ENCODE measurements around the gene TYMP. TPM values are rescaled to one million over a fixed set of nuclear protein-coding genes. Genes with fewer than 3 reads are reported as not detected.
A peak's percentile ranks its signal among the peaks of the same experiment; 100 is the strongest.

Gene TYMP
- total and polyA plus RNA-seq, 10 of the 15 experiments (the other 5 are each of a cell fraction or from before 2014, with no cell fraction given): 0.42 to 57.8 (median 24.6) TPM

DNA sequence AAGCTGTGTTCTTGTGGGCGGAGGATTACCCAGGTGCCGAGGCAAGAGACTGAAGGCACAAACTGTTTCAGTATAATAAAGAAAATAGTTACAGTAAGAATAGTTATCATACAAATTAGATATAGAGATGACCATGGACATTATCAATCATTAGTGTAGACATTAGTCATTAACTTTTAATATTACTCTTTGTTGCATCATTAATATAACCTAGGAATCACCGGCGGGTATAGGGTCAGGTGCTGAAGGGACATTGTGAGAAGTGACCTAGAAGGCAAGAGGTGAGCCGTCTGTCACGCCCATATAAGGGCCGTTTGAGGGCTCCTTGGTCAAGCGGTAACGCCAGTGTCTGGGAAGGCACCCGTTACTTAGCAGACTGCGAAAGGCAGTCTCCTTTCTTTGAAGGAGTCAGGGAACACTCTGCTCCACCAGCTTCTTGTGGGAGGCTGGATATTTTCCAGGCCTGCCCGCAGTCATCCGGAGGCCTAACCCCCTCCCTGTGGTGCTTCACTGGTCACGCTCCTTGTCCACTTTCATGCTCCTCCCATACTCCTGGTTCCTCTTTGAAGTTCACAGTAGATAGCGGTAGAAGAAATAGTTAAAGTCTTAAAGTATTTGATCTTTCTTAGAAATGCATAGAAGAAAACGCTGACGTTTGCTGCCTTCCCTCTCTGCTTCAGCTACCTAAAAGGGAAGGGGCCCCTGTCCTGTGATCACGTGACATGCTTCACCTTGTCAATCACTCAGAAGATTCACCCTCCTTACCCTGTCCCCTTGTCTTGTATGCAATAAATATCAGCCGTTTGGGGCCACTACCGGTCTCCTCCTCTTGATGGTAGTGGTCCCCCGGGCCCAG, 4.3 kb upstream of the TYMP start (continued):
- TF ChIP-seq NR2F1 (conservative IDR thresholded peaks at IDR 0.05) (peak; percentile 46; the same call in 1 of the 2 replicates), SRF (IDR thresholded peaks at IDR 0.05; ENCODE audit: low read depth in 2 of 2, low read length in 2 of 2) (peak; percentile 54 to 84), SPI1 (IDR thresholded peaks at IDR 0.05; ENCODE audit: borderline replicate concordance, insufficient read depth, low read depth, low read length) (0 out of 2 replicates have a peak, but pooled peaks have one; percentile 18)

DNA sequence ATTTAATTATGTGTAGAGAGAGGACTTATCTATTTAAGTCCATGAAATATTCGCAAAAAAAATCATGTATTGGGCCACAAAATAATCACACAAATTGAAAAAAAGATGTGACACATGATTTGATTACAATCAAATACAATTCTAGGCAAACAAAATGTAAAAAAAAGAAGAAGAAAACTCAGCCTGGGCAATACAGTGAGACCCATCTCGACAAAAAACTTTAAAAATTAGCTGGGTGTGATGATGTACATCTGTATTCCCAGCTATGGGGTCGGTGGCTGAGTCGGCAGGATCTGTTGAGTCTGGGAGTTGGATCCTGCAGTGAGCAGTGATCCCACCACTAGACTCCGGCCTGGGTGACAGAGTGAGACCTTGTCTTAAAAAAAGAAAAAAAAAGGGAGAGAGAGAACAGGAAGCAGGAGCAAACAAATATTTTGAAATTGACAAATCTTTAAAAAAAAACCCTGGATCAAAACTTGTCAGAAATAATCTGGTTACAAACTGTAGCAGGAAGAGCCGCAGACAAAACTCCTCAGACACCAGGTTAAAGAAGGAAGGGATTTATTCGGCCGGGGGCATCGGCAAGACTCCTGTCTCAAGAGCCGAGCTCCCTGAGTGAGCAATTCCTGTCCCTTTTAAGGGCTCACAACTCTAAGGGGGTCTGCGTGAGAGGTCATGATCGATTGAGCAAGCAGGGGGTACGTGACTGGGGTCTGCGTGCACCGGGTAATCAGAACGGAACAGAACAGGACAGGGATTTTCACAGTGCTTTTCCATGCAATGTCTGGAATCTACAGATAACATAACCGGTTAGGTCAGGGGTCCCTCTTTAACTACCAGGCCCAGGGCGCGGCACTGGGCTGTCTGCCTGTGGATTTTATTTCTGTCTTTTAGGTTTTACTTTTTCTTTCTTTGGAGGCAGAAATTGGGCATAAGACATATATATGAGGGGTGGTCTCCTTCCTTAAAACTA, 3.3 kb upstream of the TYMP start:
- ATAC-seq (no peak), FAIRE-seq (no peak), DNase-seq (ENCODE audit: low read depth, low spot score) (no peak)
- no peaks in the 10 kb centered on the region for H3K27me3 ChIP-seq (replicated peaks in 1 of 2; ENCODE audit: control insufficient read depth in 2 of 2, insufficient read depth in 2 of 2, low read length in 1 of 2)
- no TSS peak for BruUV-seq (replicated peaks)
- ChIA-PET CTCF (interaction anchor here (0.6 to 1.6 kb wide), 2 partner anchors 8 to 88 kb away, joined by 4 to 6 read pairs; partner anchors contain the start of gene SCO2), POLR2A (interaction anchor here (1.1 to 10.0 kb wide), 9 partner anchors 6 to 227 kb away, joined by 3 to 232 read pairs (median 8); partner anchors contain the start of genes CHKB, KLHDC7B, LMF2 and NCAPH2), SMC1A (ENCODE audit: uncharacterized antibody, unreplicated experiment) (interaction anchor here (1.1 to 3.3 kb wide), 3 partner anchors 8 to 88 kb away, joined by 4 to 18 read pairs (median 13); partner anchors contain the start of gene SCO2), RAD21 (ENCODE audit: unreplicated experiment) (interaction anchor here (0.7 to 2.6 kb wide), 7 partner anchors 8 to 88 kb away, joined by 3 to 9 read pairs (median 4); partner anchors contain the start of gene KLHDC7B)
- peak overlapping the region; percentile 100 for H3K9ac ChIP-seq (ENCODE audit: control insufficient read depth, insufficient read depth, low read length)
- in situ Hi-C loops (cut with MboI) (loop anchor here (10.0 kb wide), 1 partner anchor 568 kb away; the partner anchor contains the start of gene PIM3), intact Hi-C loops (cut with micrococcal nuclease; ENCODE audit: unreplicated experiment) (no loop called here)
- WGBS (ENCODE audit: insufficient coverage, insufficient replicate concordance, low lambda C conversion rate, missing lambda C conversion rate): 94% methylated on average over 19 of the region's 19 CpGs
- H3K79me2 ChIP-seq (ENCODE audit: control insufficient read depth, insufficient read depth, low read length): peaks cover 48% of the 10 kb centered on the region
- no peaks in the 10 kb centered on the region; a peak in 2 of 4 replicates for H3K36me3 ChIP-seq (ENCODE audit: control insufficient read depth in 2 of 2, insufficient read depth in 2 of 2, low read length in 1 of 2)
- peak overlapping the region; percentile 100 for H3K27ac ChIP-seq (ENCODE audit: control insufficient read depth, insufficient read depth)
- H3K4me2 ChIP-seq (ENCODE audit: control insufficient read depth, insufficient read depth): peak overlapping the region; percentile 71
- no peak overlapping the region for H2AFZ ChIP-seq (ENCODE audit: control insufficient read depth, low read depth, low read length)
- no peak for TF ChIP-seq CEBPB (IDR thresholded peaks at IDR 0.05; ENCODE audit: borderline replicate concordance in 1 of 2, low read depth in 2 of 2, low read length in 2 of 2)
- TF ChIP-seq, protein P1, sequence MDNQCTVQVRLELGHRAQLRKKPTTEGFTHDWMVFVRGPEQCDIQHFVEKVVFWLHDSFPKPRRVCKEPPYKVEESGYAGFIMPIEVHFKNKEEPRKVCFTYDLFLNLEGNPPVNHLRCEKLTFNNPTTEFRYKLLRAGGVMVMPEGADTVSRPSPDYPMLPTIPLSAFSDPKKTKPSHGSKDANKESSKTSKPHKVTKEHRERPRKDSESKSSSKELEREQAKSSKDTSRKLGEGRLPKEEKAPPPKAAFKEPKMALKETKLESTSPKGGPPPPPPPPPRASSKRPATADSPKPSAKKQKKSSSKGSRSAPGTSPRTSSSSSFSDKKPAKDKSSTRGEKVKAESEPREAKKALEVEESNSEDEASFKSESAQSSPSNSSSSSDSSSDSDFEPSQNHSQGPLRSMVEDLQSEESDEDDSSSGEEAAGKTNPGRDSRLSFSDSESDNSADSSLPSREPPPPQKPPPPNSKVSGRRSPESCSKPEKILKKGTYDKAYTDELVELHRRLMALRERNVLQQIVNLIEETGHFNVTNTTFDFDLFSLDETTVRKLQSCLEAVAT (IDR thresholded peaks at IDR 0.05): peak; percentile 89
- peak overlapping the region; percentile 78 for H3K4me3 ChIP-seq
- peaks cover 50% of the 10 kb centered on the region for H3K4me1 ChIP-seq (ENCODE audit: control insufficient read depth, insufficient read depth, low read length)
- no peaks in the 10 kb centered on the region for H3K9me3 ChIP-seq (replicated peaks; ENCODE audit: control insufficient read depth, insufficient read depth, low read length)
- no peaks in the 10 kb centered on the region for H4K20me1 ChIP-seq (ENCODE audit: control insufficient read depth, insufficient read depth)
